Measurements from ENCODE around the gene PDE9A. TPM values are rescaled to one million over a fixed set of nuclear protein-coding genes. Genes with fewer than 3 reads are reported as not detected.

PDE9A gene
- total and polyA plus RNA-seq, 2 of the 4 experiments (the other 2 are of a cell fraction), result 0.89 to 0.90 TPM

- CTCF ChIA-PET, result no interaction called here
- dilution Hi-C loops (cut with HindIII; ENCODE audit: low sequenced_read_pairs, unreplicated experiment) (no loop called here), in situ Hi-C loops (cut with MboI; ENCODE audit: low sequenced_read_pairs) (no loop called here), intact Hi-C loops (cut with micrococcal nuclease) (no loop called here)
- Histone ChIP-seq H3K18ac (ENCODE audit: low read depth, low read length) (no peak overlapping the region), H4K91ac (ENCODE audit: insufficient read depth, low read depth, low read length) (no peak overlapping the region), H3K36me3 (ENCODE audit: control insufficient read depth, insufficient read depth, low read length) (no peaks in the 10 kb centered on the region), H3K14ac (replicated peaks; ENCODE audit: low read depth, low read length) (no peak overlapping the region), H3K56ac (ENCODE audit: extremely low read depth, insufficient read depth, low read length) (no peak overlapping the region), H3K9me1 (ENCODE audit: insufficient read depth, low read length) (no peaks in the 10 kb centered on the region), H2AK5ac (ENCODE audit: low read depth, low read length) (peak overlapping the region; percentile 7; the same call in 1 of the 2 replicates), H3K4me2 (ENCODE audit: low read depth, low read length) (no peak overlapping the region), H3K9ac (ENCODE audit: low read depth, low read length) (no peak overlapping the region), H3K4ac (ENCODE audit: low read depth, low read length) (no peak overlapping the region), H3K9me3 (ENCODE audit: control insufficient read depth, insufficient read depth, low read length) (no peaks in the 10 kb centered on the region), H2AK9ac (replicated peaks; ENCODE audit: low read depth, low read length, poor library complexity) (no peak overlapping the region), H4K5ac (ENCODE audit: low read depth, low read length) (no peak overlapping the region), H2BK20ac (ENCODE audit: low read depth, low read length) (no peak overlapping the region), H3K4me1 (ENCODE audit: control insufficient read depth, insufficient read depth, low read length) (peaks cover 2% of the 10 kb centered on the region; the same call in 1 of the 2 replicates), H2BK120ac (ENCODE audit: low read depth, low read length) (no peak overlapping the region), H3K27ac (ENCODE audit: insufficient read depth, low read length) (no peak overlapping the region), H2AFZ (replicated peaks; ENCODE audit: low read length, poor library complexity) (no peak overlapping the region), H3K23ac (ENCODE audit: low read depth, low read length) (no peak overlapping the region), H2BK5ac (ENCODE audit: low read depth, low read length, poor library complexity, severe bottlenecking) (peak overlapping the region; percentile 83), H3K79me1 (ENCODE audit: low read depth in 1 of 2, low read length in 2 of 2) (no peaks in the 10 kb centered on the region), H4K20me1 (ENCODE audit: insufficient read depth, low read length) (no peaks in the 10 kb centered on the region), H3K4me3 (ENCODE audit: insufficient read depth, low read depth, low read length) (no peak overlapping the region), H2BK15ac (ENCODE audit: low read depth, low read length) (no peak overlapping the region), H4K8ac (ENCODE audit: low read depth in 2 of 2, low read length in 2 of 2) (no peak overlapping the region), H3K27me3 (ENCODE audit: control insufficient read depth, insufficient read depth, low read length) (peaks cover 4% of the 10 kb centered on the region; the same call in 1 of the 2 replicates)
- POLR2A ChIA-PET (ENCODE audit: unreplicated experiment), result no interaction called here
- TF ChIP-seq POLR2A (IDR thresholded peaks at IDR 0.05; ENCODE audit: low read depth, low read length) (no peak), FOS (IDR thresholded peaks at IDR 0.05; ENCODE audit: low read depth, low read length) (no peak), MXI1 (IDR thresholded peaks at IDR 0.05; ENCODE audit: borderline replicate concordance, low read depth, low read length) (no peak), NFE2L2 (IDR thresholded peaks at IDR 0.05; ENCODE audit: low read depth, low read length) (no peak), SMC3 (IDR thresholded peaks at IDR 0.05; ENCODE audit: low read depth, low read length) (no peak), ELK1 (IDR thresholded peaks at IDR 0.05; ENCODE audit: borderline replicate concordance, low read depth, low read length) (no peak)
- BruUV-seq (replicated peaks), result no TSS peak
- 75 to 100% methylated on average over 3 to 7 of the region's 8 CpGs for WGBS, 2 experiments (ENCODE audit: extremely low coverage in 2 of 2, insufficient read length in 1 of 2)
- ATAC-seq (ENCODE audit: low read depth) (no peak), DNase-seq (no peak)
Measured at GRCh38 chr21:42670058-42670880, 16.8 kb downstream of the PDE9A start.
